CD8-positive, alpha-beta memory T cell (primary cell): ENCODE data around the gene GPRC5D. TPM values are rescaled to one million over a fixed set of nuclear protein-coding genes. Genes with fewer than 3 reads are reported as not detected.
A peak's percentile ranks its signal among the peaks of the same experiment; 100 is the strongest.

Experiments used
- CTCF ChIA-PET: fragments of 350-600 bp; sonication (Branson Sonifier 250); formaldehyde crosslinking; loops from one replicate; lab custom pipeline; 2021; ENCODE audit warnings: antibody characterized with exemption; lab: Charles Lee
- POLR2A ChIA-PET: fragments of 350-600 bp; sonication (Branson Sonifier 250); formaldehyde crosslinking; loops from one replicate; lab custom pipeline; 2021; ENCODE audit warnings: antibody characterized with exemption; lab: Charles Lee
- DNase-seq, 5 donors: peaks; one replicate each; pipeline versions ENCODE4 v3.0.0 to v3.0.0-alpha.2; 2020 to 2022; ENCODE audit warnings: mixed read lengths in 1 of 5
- H3K27ac ChIP-seq: one replicate; pipeline ENCODE4 v1.7.0; 2013; ENCODE audit warnings: low read depth, mild to moderate bottlenecking, low read length, moderate library complexity
- H3K27me3 ChIP-seq: 2 replicates; pipeline ENCODE4 v1.7.0; 2013; ENCODE audit warnings: low read length, mild to moderate bottlenecking; ENCODE audit not compliant: insufficient read depth, poor library complexity, severe bottlenecking
- H3K36me3 ChIP-seq: 2 replicates; pipeline ENCODE4 v1.7.0; 2013; ENCODE audit warnings: mild to moderate bottlenecking, low read length, moderate library complexity; ENCODE audit not compliant: insufficient read depth
- H3K4me1 ChIP-seq: 2 replicates; pipeline ENCODE4 v1.7.0; 2013; ENCODE audit warnings: mild to moderate bottlenecking, low read length, moderate library complexity; ENCODE audit not compliant: insufficient read depth
- H3K4me3 ChIP-seq: 2 replicates; pipeline ENCODE4 v1.7.0; 2013; ENCODE audit warnings: mild to moderate bottlenecking, low read length
- H3K9me3 ChIP-seq: 2 replicates; pipeline ENCODE4 v1.7.0; 2013; ENCODE audit warnings: mild to moderate bottlenecking, low read length
- H3K27ac Mint-ChIP-seq, 8 donors: one replicate each; pipeline ENCODE4 v1.8.0; 2020 to 2021; ENCODE audit warnings: mixed read lengths in 8 of 8, mild to moderate bottlenecking in 6 of 8, inconsistent platforms in 3 of 8, moderate library complexity in 3 of 8
- H3K27me3 Mint-ChIP-seq, 2 donors: one replicate each; pipeline ENCODE4 v1.8.0; 2020 to 2021; ENCODE audit warnings: mixed read lengths in 2 of 2, mild to moderate bottlenecking in 1 of 2, moderate library complexity in 1 of 2
- H3K36me3 Mint-ChIP-seq, 3 donors: one replicate each; pipeline ENCODE4 v1.8.0; 2020 to 2021; ENCODE audit warnings: mixed read lengths in 3 of 3, inconsistent platforms in 1 of 3, mild to moderate bottlenecking in 1 of 3
- H3K4me1 Mint-ChIP-seq, 3 donors: one replicate each; pipeline ENCODE4 v1.8.0; 2020 to 2021; ENCODE audit warnings: mixed read lengths in 3 of 3, inconsistent platforms in 1 of 3, mild to moderate bottlenecking in 1 of 3
- H3K4me3 Mint-ChIP-seq, 7 donors: one replicate each; pipeline ENCODE4 v1.8.0; 2020 to 2021; ENCODE audit warnings: mixed read lengths in 7 of 7, mild to moderate bottlenecking in 6 of 7, moderate library complexity in 4 of 7, inconsistent platforms in 2 of 7
- H3K9me3 Mint-ChIP-seq, 5 donors: one replicate each; pipeline ENCODE4 v1.8.0; 2020 to 2022; ENCODE audit warnings: mixed read lengths in 5 of 5, mild to moderate bottlenecking in 3 of 5, moderate library complexity in 2 of 5, inconsistent platforms in 1 of 5
- polyA plus RNA-seq: library from polyadenylated mRNA; unstranded; fragments of 300-500 nt; fragmentation: Illumina TruSeq; gene quantifications from one replicate; pipeline ENCODE4 v1.2.3, GENCODE V29; 2021
- total RNA-seq, 2 experiments: library from RNA; stranded (reverse); gene quantifications; one replicate each; pipeline ENCODE4 v1.2.3, GENCODE V29; 2021

Gene GPRC5D
- total and polyA plus RNA-seq, 3 experiments from 2014 or later: 0.35 TPM; not detected in 2

- peaks cover 35 to 48% (median 41%) of the 10 kb centered on the region in 3 donors for H3K4me1 Mint-ChIP-seq
- ChIA-PET POLR2A (no interaction called here), CTCF (no interaction called here)
- Histone ChIP-seq H3K27me3 (no peaks in the 10 kb centered on the region), H3K4me1 (peaks cover 15% of the 10 kb centered on the region), H3K4me3 (no peak overlapping the region), H3K27ac (no peak overlapping the region), H3K9me3 (no peaks in the 10 kb centered on the region), H3K36me3 (no peaks in the 10 kb centered on the region)
- H3K27ac Mint-ChIP-seq: no peak overlapping the region
- H3K9me3 Mint-ChIP-seq: no peaks in the 10 kb centered on the region
- H3K36me3 Mint-ChIP-seq: peaks cover 0 to 3% (median 2%) of the 10 kb centered on the region in 3 donors
- DNase-seq: no peak
- peak overlapping the region in 1 of 7 donors; percentile 67 for H3K4me3 Mint-ChIP-seq
- H3K27me3 Mint-ChIP-seq: peaks cover 7 to 12% of the 10 kb centered on the region in 2 donors
Observed at GRCh38 chr12:12997734-12998133, 45.8 kb upstream of the GPRC5D start.

DNA sequence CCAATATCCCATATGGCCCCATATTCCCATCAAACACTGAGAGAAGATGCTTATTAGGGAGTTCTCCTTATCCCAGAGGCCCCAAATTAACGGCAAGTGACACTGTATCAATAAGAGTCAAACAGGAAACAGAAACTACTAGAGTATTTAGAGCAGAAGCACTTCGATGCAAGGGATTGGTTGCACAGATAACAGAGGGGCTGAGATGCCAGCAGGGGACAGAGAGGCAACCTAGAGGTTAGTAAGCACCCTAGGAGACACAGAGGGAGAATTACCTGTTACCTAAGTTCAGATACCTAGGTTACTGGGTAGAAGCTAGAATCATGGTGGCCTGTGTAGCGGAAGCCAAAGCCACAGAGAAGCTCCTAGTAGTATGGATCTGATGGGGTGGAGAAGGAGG lies 45.2 kb upstream of the GPRC5D start:
- Mint-ChIP-seq H3K36me3 (peaks cover 0 to 3% (median 2%) of the 10 kb centered on the region in 3 donors), H3K9me3 (no peaks in the 10 kb centered on the region), H3K4me1 (peaks cover 34 to 49% (median 44%) of the 10 kb centered on the region in 3 donors), H3K27me3 (peaks cover 3 to 8% of the 10 kb centered on the region in 2 donors), H3K4me3 (peak overlapping the region in 1 of 7 donors; percentile 67), H3K27ac (peak overlapping the region in 1 of 8 donors; percentile 40)
- Histone ChIP-seq H3K27ac (no peak overlapping the region), H3K4me1 (peaks cover 15% of the 10 kb centered on the region), H3K27me3 (no peaks in the 10 kb centered on the region), H3K9me3 (no peaks in the 10 kb centered on the region), H3K36me3 (no peaks in the 10 kb centered on the region), H3K4me3 (no peak overlapping the region)
- ChIA-PET CTCF (no interaction called here), POLR2A (no interaction called here)
- DNase-seq: no peak

DNA sequence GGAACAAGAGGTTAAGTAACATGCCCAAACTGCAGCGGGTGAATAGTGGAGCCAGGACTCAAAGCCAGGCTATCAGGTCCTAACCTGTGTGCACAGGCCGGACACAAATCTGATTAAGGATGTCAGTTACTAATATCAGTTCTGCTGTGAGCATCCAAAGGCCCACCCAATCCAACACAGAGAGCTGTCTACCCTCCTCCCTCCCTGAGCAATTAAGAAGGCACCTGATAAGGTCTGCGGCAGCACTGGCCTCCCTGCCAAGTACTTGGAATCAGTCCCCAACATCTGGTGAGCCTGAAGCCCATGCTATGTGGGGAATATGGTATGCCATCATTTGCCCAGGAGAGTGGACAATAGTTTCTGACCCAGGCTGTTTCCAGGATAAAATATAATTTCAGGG lies 44.2 kb upstream of the GPRC5D start:
- Mint-ChIP-seq H3K9me3 (no peaks in the 10 kb centered on the region), H3K36me3 (peaks cover 0 to 3% (median 2%) of the 10 kb centered on the region in 3 donors), H3K4me3 (no peak overlapping the region), H3K27ac (no peak overlapping the region), H3K27me3 (peaks cover 0 to 3% of the 10 kb centered on the region in 2 donors), H3K4me1 (peaks cover 29 to 43% (median 38%) of the 10 kb centered on the region in 3 donors)
- peaks cover 12% of the 10 kb centered on the region for H3K4me1 ChIP-seq
- H3K27me3 ChIP-seq: no peaks in the 10 kb centered on the region
- CTCF ChIA-PET: interaction anchor here (1.3 kb wide), 1 partner anchor 216 kb away, joined by 3 read pairs; no protein-coding TSS in a partner anchor
- H3K27ac ChIP-seq: no peak overlapping the region
- no peaks in the 10 kb centered on the region for H3K36me3 ChIP-seq
- no peak overlapping the region for H3K4me3 ChIP-seq
- DNase-seq: no peak
- H3K9me3 ChIP-seq: no peaks in the 10 kb centered on the region
- POLR2A ChIA-PET: no interaction called here

DNA sequence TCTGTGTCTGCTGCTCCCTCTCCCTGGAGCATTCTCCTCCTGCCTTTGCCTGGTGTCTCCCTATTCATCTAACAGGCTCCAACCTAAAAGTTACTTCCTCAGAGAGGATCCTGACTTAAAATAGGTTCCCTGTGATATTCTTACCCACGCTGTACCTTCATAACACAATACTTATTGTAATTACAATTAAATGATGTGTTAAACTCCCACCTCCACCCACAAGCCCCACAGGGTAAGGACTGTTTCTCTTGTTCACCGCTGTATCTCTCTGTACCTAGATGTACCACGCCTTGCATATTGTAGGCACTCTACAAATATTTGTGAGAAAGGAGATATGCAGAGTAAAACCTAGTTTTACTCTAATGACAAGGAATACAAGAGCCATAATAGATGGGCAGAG lies 43.1 kb upstream of the GPRC5D start:
- CTCF ChIA-PET: interaction anchor here (1.3 kb wide), 1 partner anchor 217 kb away, joined by 3 read pairs; no protein-coding TSS in a partner anchor
- H3K36me3 Mint-ChIP-seq: peaks cover 0 to 2% (median 0%) of the 10 kb centered on the region in 3 donors
- H3K36me3 ChIP-seq: no peaks in the 10 kb centered on the region
- peaks cover 26 to 38% (median 32%) of the 10 kb centered on the region in 3 donors for H3K4me1 Mint-ChIP-seq
- H3K9me3 ChIP-seq: no peaks in the 10 kb centered on the region
- H3K27me3 Mint-ChIP-seq: no peaks in the 10 kb centered on the region
- POLR2A ChIA-PET: no interaction called here
- H3K27me3 ChIP-seq: no peaks in the 10 kb centered on the region
- H3K4me3 Mint-ChIP-seq: peak overlapping the region in 1 of 7 donors; percentile 14
- H3K27ac ChIP-seq: no peak overlapping the region
- no peaks in the 10 kb centered on the region for H3K9me3 Mint-ChIP-seq
- H3K4me1 ChIP-seq: peaks cover 12% of the 10 kb centered on the region
- H3K27ac Mint-ChIP-seq: no peak overlapping the region
- no peak for DNase-seq
- H3K4me3 ChIP-seq: no peak overlapping the region

GRCh38 chr12:12993367-12993766 lies 41.4 kb upstream of the GPRC5D start:
- Mint-ChIP-seq H3K9me3 (no peaks in the 10 kb centered on the region), H3K36me3 (peaks cover 0 to 5% (median 2%) of the 10 kb centered on the region in 3 donors), H3K4me3 (peak overlapping the region in 1 of 7 donors; percentile 4), H3K27me3 (no peaks in the 10 kb centered on the region), H3K27ac (peak overlapping the region in 2 of 8 donors; percentile 37 to 87), H3K4me1 (peaks cover 15 to 23% (median 17%) of the 10 kb centered on the region in 3 donors)
- H3K9me3 ChIP-seq: no peaks in the 10 kb centered on the region
- no peak for DNase-seq
- POLR2A ChIA-PET: no interaction called here
- H3K4me1 ChIP-seq: no peaks in the 10 kb centered on the region
- H3K4me3 ChIP-seq: no peak overlapping the region
- H3K36me3 ChIP-seq: no peaks in the 10 kb centered on the region
- H3K27ac ChIP-seq: no peak overlapping the region
- CTCF ChIA-PET: no interaction called here
- no peaks in the 10 kb centered on the region for H3K27me3 ChIP-seq

- CTCF ChIA-PET: no interaction called here
- H3K9me3 Mint-ChIP-seq: no peaks in the 10 kb centered on the region
Observed at GRCh38 chr12:12992418-12993130, 40.6 kb upstream of the GPRC5D start.

DNA sequence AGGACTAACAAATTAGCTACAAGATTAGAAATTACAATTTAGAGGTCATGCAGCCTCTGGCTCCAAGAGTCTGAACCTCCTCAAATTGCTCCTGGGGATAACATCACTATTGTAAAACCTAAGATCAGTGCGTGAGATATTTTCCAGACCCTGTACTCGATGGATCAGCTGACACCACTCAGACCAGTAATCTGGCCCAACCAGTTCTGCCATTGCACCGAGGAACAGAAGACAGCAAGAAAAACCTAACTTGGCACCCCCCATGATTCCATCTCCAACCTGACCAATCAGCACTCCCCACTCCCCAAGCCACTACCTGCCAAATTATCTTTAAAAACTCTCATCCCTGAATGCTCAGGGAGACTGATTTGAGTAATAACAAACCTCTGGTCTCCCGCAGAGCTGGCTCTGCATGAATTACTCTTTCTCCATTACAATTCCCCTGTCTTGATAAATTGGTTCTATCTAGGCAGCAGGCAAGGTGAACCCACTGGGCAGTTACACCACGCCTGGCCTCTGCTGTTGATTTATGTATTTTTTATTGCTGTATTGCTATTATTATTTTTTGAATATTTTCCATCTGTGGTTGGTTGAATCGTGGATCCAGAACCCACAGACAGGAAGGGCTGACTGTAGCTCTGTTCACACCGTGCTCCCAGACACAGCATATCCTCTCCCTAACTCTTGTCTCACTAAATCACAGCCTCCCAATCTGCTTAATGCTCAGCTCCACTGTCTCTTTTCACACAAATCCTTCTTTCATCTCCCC lies 38.9 kb upstream of the GPRC5D start:
- Mint-ChIP-seq H3K27me3 (no peaks in the 10 kb centered on the region), H3K4me3 (no peak overlapping the region), H3K36me3 (peaks cover 0 to 16% (median 2%) of the 10 kb centered on the region in 3 donors), H3K9me3 (no peaks in the 10 kb centered on the region), H3K27ac (peak overlapping the region in 1 of 8 donors; percentile 5), H3K4me1 (peaks cover 8 to 12% (median 8%) of the 10 kb centered on the region in 3 donors)
- Histone ChIP-seq H3K4me1 (no peaks in the 10 kb centered on the region), H3K27ac (no peak overlapping the region), H3K27me3 (no peaks in the 10 kb centered on the region), H3K9me3 (no peaks in the 10 kb centered on the region), H3K4me3 (no peak overlapping the region), H3K36me3 (no peaks in the 10 kb centered on the region)
- POLR2A ChIA-PET: no interaction called here
- CTCF ChIA-PET: no interaction called here
- DNase-seq: no peak

More at GRCh38 chr12:12992418-12993130, 40.6 kb upstream of the GPRC5D start:
- Mint-ChIP-seq H3K36me3 (peaks cover 0 to 5% (median 2%) of the 10 kb centered on the region in 3 donors), H3K4me3 (no peak overlapping the region), H3K4me1 (peaks cover 11 to 17% (median 14%) of the 10 kb centered on the region in 3 donors), H3K27ac (peak overlapping the region in 1 of 8 donors; percentile 79), H3K27me3 (no peaks in the 10 kb centered on the region)
- Histone ChIP-seq H3K27me3 (no peaks in the 10 kb centered on the region), H3K9me3 (no peaks in the 10 kb centered on the region), H3K4me3 (no peak overlapping the region), H3K27ac (no peak overlapping the region), H3K36me3 (no peaks in the 10 kb centered on the region), H3K4me1 (no peaks in the 10 kb centered on the region)
- POLR2A ChIA-PET: no interaction called here
- DNase-seq: no peak

GRCh38 chr12:12987421-12987820 lies 35.5 kb upstream of the GPRC5D start:
- Mint-ChIP-seq H3K27ac (no peak overlapping the region), H3K36me3 (peaks cover 0 to 25% (median 3%) of the 10 kb centered on the region in 3 donors), H3K4me1 (no peaks in the 10 kb centered on the region), H3K9me3 (no peaks in the 10 kb centered on the region), H3K4me3 (no peak overlapping the region), H3K27me3 (no peaks in the 10 kb centered on the region)
- Histone ChIP-seq H3K27ac (no peak overlapping the region), H3K9me3 (no peaks in the 10 kb centered on the region), H3K4me3 (no peak overlapping the region), H3K4me1 (no peaks in the 10 kb centered on the region), H3K36me3 (no peaks in the 10 kb centered on the region), H3K27me3 (no peaks in the 10 kb centered on the region)
- CTCF ChIA-PET: no interaction called here
- no peak for DNase-seq
- POLR2A ChIA-PET: no interaction called here
